H1 (cell line): ENCODE results near the gene ELMO3.

Source experiments
- BACH1 ChIP-seq: IDR thresholded peaks from 2 replicates; pipeline ENCODE4 v1.6.1; 2012; ENCODE audit warnings: low read length, improper control_type of control experiment
- EGR1 ChIP-seq: IDR thresholded peaks from 2 replicates; pipeline ENCODE4 v1.6.1; 2011; ENCODE audit warnings: low read depth, low read length, borderline replicate concordance
- EP300 ChIP-seq, 2 experiments: IDR thresholded peaks; 1 replicate in 1 of 2; 2 replicates in 1 of 2; pipeline ENCODE4 v1.6.1; 2011 to 2012; ENCODE audit warnings: low read depth in 2 of 2, low read length in 2 of 2, mild to moderate bottlenecking in 2 of 2, borderline replicate concordance in 1 of 2, inconsistent platforms in 1 of 2, moderate library complexity in 1 of 2
- HDAC6 ChIP-seq: IDR thresholded peaks from one replicate; pipeline ENCODE4 v1.7.1; 2012; ENCODE audit warnings: low read depth, mild to moderate bottlenecking, inconsistent platforms, low read length, moderate library complexity
- POLR2A ChIP-seq, 2 experiments: IDR thresholded peaks; 1 replicate in 1 of 2; 2 replicates in 1 of 2; pipeline ENCODE4 v1.6.1; 2011; ENCODE audit warnings: low read depth in 2 of 2, low read length in 2 of 2, mild to moderate bottlenecking in 2 of 2; ENCODE audit errors: control extremely low read depth in 1 of 2
- SIN3A ChIP-seq, 2 experiments: IDR thresholded peaks in 1 of 2; conservative IDR thresholded peaks in 1 of 2; 2 replicates each; pipeline ENCODE4 v1.6.1; 2011 to 2012; ENCODE audit warnings: low read length in 2 of 2, improper control_type of control experiment in 1 of 2, low read depth in 1 of 2, mild to moderate bottlenecking in 1 of 2
- TAF1 ChIP-seq: IDR thresholded peaks from 2 replicates; pipeline ENCODE4 v1.6.1; 2011; ENCODE audit warnings: mild to moderate bottlenecking, low read depth, low read length
- ZNF274 ChIP-seq: IDR thresholded peaks from 2 replicates; pipeline ENCODE4 v1.7.0; 2012; ENCODE audit warnings: low read length, borderline replicate concordance; ENCODE audit errors: extremely low read depth
- TF ChIP-seq, protein P1 (sequence below), 3 experiments: IDR thresholded peaks; 1 replicate in 2 of 3; 2 replicates in 1 of 3; pipeline versions ENCODE4 v1.5.1 to v1.6.1; 2011; ENCODE audit warnings: low read length in 3 of 3, mild to moderate bottlenecking in 3 of 3, inconsistent platforms in 2 of 3, low read depth in 1 of 3, moderate library complexity in 1 of 3; ENCODE audit not compliant: insufficient read depth in 1 of 3; ENCODE audit errors: control extremely low read depth in 1 of 3

DNA sequence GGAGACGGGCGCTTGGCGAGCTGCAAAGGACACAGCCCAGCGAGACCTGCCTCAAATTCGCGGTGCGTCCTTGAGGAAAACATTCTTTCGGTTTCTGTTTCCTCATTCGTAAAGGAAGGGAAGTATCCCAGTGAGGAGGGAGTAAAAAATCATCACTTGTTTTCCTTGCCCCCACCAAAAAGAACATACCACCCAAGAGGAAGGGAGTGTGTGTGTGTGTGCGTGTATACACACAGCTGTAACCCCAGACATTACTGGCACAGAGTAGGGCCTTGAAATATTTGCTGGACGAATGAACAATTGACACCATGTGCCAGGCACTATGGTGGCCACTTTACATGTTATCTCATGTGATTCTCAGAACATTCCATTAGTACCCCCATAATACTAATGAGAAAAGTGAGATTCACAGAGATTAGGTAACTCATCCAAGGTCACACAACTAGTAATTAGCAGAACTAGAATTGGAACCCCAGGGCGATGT is 13.2 kb upstream of the ELMO3 start:
- TF ChIP-seq EP300 (IDR thresholded peaks at IDR 0.05; ENCODE audit: borderline replicate concordance in 1 of 2, low read depth in 2 of 2, low read length in 2 of 2) (no peak), BACH1 (no peak), ZNF274 (no peak), SIN3A (conservative IDR thresholded peaks at IDR 0.05 in 1 of 2, IDR thresholded peaks at IDR 0.05 in 1 of 2; ENCODE audit: low read depth in 1 of 2, low read length in 2 of 2) (no peak), EGR1 (no peak; the same call in 1 of the 2 replicates), POLR2A (IDR thresholded peaks at IDR 0.05; ENCODE audit: control extremely low read depth in 1 of 2, low read depth in 2 of 2, low read length in 2 of 2) (no peak), HDAC6 (no peak), TAF1 (no peak)
- TF ChIP-seq, protein P1, sequence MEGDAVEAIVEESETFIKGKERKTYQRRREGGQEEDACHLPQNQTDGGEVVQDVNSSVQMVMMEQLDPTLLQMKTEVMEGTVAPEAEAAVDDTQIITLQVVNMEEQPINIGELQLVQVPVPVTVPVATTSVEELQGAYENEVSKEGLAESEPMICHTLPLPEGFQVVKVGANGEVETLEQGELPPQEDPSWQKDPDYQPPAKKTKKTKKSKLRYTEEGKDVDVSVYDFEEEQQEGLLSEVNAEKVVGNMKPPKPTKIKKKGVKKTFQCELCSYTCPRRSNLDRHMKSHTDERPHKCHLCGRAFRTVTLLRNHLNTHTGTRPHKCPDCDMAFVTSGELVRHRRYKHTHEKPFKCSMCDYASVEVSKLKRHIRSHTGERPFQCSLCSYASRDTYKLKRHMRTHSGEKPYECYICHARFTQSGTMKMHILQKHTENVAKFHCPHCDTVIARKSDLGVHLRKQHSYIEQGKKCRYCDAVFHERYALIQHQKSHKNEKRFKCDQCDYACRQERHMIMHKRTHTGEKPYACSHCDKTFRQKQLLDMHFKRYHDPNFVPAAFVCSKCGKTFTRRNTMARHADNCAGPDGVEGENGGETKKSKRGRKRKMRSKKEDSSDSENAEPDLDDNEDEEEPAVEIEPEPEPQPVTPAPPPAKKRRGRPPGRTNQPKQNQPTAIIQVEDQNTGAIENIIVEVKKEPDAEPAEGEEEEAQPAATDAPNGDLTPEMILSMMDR (IDR thresholded peaks at IDR 0.05; ENCODE audit: control extremely low read depth in 1 of 3, insufficient read depth in 1 of 3, low read depth in 1 of 3, low read length in 3 of 3): no peak
